Measurements from ENCODE around the gene ETV5.

Gene ETV5

DNA sequence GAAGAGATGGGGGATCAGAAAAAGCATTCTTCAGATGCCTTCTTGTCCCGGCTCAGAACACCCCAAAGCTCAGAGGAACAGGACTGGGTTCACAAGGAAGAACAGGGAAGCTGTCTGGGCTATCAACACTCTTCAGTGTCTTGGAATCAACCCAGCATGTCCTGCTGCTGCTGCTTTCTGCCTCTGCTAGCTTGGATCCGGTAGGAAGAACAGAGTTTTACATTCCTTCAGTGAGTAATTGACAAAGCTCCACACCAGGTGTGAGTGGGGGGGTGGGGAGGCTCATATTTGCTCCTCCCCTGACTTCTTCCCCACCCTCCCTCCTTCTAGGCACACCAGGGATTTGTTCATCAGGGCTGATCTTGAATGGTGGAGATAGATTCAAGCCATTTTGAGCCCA lies 13.1 kb upstream of the ETV5 start:
- no peak for DNase-seq

DNA sequence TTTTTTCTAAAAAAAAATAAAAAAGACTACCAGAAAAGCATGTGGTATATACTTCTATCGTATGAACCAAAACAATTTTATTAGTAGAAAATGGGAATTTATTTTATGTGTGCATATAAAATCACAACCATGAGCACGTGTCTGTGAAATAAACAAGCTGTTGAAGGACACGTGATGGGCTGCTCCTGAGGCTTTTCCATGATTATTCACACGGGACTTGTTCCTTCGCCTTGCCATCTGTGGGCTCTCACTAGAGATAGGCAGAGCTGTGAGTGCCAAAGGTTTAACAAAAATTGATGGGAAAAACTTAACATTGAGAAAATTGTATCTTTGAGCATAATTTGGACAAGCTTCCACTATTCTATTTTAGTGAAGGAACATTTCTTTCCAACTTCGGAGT lies 12.4 kb upstream of the ETV5 start:
- no peak for DNase-seq

DNA sequence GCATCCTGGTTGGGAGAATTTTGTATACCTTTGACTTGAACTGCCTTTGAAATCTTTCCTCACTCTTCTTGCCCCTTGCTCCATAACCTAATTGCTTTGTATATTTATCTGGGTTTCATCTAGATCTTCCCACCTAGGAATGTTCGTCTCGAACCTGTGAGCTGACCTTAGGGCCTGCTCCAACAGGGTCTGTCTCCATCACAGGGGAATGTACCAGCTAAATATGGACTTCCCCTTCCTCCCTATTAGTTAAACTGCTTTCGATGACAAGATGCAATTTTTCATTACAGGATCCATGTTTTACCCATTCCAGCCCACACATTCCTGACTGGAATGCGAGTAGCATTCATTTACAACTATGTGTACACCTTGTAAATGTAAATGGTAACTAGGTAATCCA lies 10.6 kb upstream of the ETV5 start:
- DNase-seq = no peak

DNA sequence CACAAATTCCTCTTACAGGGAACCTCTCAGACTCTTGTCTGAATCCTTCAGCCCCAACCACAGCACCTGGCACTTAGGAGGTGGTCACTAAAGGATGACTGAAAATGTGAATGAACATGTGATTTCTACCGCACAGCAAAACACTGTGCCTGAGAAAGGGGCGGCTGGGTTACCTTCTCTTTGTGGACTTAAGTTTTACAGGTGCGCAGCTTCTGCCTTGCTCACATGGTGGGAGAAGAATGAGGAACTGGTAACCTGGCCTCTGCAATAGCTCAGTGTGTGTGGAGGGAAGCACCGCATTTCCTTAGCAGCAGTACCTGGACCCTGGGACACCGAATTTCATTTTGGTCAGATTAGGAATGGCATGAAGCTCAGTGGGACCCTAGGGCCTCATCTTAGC lies 9.8 kb upstream of the ETV5 start:
- no peak for DNase-seq

DNA sequence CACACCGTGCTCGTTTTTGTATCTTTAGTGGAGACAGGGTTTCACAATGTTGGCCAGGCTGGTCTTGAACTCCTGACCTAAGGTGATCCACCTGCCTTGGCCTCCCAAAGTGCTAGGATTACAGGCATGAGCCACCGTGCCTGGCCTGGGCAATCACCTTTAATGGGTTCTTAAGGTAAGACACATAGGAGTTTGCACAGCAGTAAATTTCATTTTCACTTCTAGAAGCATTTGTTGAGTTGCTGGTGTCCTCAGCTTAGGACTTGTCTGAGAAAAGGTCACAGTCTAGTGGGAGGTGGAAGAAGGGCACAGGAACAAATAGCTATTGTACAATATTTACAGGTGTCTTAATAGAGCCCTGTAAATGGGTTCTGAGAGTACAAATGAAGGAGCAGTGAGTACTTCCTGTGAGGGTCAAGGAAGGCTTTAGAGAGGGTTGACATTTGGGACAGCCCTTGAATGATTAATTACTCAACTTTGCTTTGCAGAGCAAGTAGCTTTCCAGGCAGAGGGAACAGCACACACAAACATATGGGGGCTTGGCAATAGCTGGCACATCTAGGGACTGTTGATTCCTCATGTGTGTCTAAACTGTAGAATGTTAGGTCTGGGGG lies 8.7 kb upstream of the ETV5 start:
- no peak for DNase-seq

DNA sequence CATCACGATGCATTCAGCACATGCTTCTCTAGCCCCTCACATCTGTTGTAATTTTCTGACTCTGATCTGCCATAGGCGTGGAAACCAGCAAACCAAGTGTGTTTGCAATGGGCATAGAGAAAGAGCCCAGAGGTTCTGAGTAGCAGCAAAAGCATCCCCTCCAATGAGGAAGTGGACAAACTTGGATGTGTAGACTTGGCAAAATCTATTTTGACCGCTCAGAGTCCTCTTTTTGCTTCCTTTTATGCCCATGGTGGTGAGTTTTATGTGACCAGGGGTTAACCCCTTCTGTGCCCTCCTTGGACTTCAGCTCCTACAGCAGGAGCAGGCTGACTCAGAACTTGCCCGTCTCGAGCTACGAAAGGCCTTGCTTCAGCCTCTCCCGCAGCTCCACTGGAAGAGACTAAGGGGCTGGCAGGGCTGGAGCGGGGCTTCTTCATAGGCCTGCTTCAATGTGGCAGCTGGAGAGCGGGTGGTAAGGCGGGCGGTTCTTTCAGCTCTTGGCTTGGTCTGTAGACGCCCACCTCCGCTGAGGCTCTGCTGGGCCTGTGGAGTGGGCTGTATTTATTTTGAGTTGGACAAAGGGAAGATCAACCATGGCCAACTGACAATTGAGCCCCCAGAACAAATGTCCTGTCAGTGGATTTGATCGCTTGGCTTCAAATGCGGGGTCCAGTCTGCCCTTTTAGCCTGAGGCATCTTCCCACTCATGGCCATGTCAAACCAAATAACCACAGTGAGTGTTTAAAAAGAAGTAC lies 6.5 kb upstream of the ETV5 start:
- no peak for DNase-seq

DNA sequence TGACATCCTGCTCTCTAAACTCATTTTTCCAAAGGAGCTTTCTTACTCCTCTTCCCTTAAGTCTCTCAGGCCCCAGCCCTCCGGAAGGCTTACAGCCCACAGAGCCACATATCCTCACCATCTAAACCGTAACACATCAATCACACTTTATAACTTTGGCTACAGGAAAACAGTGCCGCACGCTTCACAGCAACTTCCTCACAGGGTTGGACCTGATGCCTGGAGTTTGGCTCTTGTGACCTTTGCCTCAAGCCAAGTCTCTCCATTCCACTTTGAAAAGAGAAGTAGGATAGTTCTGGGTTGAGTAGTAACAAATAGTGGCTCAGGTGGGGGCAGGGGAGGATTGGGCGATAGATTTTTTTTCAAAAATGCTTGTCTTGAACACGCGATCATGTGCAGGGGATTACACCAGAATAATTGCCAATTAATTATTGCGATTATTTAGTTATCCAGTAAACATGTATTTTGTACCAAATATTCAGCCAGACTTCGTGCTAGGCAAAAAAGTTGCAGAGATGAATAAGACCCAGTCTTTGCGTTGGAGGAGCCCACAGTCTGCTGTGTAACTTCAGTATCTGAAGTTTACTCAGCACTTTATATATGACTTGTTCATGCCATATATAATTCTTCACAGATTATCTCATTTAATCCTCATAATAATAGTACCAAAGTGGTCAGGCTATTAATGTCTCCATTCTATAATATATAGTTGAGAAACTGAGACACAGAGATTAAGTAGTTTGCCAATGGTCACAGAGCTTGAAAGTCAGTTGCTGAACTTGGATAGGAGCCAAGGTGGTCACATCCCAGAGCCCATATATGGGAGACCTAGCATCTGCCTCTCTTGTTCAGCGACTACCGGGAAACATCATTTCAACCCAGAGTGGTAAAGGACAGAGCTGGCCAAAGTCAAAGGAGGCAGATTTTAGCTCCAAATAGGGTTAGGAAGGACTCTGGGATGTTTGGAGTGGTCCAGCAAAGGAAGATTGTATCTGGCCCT lies 2.4 kb upstream of the ETV5 start:
- DNase-seq = no peak

DNA sequence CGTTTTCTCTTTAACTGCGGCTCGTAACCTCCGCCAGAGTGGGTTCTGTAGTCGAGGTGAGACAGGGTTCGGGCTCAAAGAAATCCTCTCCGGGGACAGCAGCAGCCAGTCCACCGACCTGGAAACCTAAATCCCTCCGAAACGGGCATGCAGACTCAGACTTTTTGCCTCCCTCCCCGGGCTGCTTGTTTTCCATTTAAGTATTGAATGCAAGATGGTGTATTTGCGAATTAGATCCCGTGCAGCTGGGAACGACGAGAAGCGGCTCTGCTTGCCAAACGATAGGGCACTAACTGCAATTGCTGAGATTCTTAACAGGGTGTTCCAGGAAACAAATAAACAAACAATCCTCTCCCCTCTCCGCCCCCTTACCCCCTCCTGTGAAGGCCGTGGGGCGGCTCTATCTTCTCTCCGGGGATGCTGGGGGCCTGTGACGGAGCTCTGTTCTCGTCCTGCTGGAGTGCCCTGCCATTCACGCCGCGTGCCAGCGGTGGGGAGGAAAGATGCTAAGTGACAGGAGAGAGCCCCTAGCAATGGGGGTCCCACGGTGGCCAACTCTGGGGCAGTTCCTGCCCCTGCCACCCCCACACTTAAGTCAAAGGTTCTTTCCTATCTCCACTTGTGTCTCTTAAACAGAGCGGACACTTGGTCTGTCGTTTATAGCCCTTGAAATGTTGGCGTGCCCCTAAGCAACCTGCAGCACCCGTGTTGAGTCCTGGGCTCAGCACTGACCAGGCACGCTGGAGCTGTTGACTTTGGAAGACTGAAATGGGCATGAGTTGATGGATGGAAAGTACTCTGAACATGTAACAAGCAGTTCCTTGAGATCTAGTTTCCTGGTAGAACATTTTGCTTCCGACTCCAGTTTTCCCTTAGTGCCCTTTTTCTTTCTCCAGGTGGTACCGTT lies 1.3 kb upstream of the ETV5 start:
- DNase-seq = peak in 2 of 6 experiments; percentile 17 to 36

DNA sequence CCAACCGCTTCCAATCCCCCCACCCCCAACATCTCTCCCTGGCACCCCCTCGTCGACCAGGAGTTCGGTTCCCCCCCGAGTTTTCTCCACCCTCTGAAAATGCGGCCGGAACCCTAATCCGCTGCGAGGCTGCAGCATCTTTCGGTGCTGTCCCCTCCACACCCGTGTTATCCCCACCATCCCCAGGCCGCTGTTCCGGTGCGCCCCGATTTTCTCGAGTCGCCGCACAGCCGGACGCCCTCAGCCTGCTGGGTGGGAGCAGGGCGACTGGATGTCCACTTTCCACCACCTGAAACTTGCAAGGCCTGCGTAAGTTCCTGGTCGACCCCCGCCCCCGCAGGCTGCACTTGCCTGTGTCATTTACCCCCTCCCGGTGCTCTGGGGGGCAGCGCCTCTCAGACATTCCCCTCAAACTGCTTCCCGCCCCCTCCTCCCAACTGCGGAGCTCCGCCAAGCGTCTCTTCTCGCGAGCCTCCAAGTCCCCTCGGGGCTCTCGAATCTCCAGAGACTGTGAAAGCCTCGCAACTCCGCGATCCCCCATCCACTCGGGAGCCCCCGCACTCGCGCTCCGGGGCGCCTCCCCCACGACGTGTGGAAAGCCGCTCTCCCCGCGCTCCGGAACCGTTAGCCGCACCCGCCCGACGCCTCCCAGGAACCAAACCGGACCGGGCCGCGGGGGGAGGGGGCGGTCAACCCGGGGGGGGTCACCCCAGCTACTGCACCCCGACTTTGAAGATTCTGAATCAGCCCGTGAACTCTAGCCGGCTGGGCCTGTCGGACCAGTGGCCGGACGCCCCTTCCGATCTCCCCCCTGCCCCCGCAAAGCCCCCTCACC lies 566 bp downstream of the ETV5 start:
- peak in 2 of 6 experiments; percentile 23 for DNase-seq

DNA sequence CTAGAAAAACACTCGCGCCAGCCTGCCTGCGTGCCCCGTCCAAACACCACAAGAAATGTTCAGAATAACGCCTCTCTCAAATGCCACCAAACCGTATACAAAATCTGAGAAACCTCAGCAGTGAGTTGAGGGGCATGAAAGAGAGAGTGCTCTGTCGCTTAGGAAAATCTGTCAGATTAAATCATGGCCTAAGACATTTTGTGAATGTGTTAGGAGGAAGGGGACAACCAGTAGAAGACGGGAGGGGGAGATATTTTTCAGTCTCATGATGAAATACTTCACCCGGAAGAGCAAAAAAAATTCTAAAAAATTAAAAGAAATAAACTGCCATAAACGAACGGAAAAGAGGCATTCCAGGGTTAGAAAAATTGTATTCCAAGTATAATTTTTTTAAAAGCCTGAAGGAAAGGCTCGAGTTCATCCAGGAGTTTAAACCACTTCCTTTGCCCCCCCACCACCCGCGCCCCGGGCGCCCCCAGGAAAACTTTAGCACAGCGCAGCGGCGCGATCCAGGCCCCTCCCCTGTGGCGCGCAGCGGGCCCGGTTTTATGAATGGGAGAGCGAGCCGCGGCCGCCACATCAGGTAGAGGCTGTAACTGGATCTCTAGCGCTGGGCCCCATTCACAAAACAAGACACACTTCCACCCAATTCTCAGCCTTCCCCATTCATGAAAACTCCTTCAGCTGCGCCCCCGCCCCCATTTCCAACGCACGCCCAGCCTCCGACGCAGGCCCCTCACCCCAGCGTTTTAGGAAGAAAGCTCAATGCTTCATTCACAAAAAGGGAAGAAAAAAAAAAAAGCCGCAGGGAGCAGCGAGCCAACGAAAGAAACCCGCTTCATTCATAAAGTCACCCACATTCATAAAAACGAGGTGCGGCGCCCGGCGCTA lies 1.4 kb downstream of the ETV5 start:
- peak in 5 of 6 experiments; percentile 8 to 40 (median 30) for DNase-seq

DNA sequence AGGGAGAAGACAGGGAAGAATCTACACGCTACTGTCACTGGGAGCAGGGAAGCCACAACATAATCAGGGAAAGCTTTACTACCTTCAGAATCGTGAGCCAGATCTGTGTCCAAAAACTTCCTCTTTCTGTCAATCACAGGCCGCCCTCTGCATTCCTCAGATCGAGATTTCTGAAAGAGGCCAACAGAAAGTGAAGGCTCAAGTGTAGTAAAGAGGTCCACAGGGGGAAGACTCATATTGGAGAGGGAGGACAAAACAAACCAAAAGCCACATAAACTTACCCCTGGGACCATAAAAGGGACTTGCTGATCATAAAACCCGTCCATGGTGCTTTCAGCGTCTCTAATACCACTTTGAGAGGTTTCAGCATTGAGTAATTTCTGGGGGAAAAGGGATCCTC lies 3.3 kb downstream of the ETV5 start:
- DNase-seq = no peak

DNA sequence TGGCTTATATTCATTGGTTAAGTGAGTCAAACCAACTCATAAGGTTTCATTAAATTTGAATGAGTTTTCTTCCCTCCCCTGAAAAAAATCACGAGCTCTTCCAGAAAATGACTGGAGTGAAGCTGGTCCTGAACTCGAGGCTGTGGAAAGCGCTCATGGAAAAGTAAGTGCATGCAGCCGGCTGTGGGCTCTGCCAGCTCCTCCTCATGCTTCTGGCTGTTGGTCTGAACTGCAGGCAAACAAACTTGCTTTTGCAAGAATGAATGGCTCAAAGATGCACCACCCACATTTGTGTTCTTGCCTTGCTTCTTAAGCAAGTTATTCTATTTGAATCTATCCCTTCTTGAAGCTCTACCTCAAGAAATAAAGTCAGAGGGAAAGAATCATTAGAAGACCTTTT lies 6.2 kb downstream of the ETV5 start:
- DNase-seq = no peak

DNA sequence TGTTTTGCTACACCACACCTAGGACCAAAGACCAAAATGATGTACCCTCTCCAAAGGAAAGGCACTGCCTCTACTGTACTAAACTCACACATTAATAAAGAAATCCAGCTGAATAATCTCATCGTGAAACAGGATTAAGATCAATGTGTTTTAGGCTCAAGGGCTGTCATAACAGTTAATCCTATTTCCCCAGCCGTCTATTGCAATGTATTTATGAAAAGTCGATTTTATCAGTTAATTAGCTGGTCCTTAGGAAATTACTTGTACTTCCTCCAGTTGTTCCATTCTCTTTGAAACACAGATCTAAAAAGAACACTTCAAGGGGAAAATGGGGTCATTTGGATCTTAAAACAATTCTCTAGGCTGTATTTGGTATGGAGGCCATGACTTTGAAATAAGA lies 8.5 kb downstream of the ETV5 start:
- no peak for DNase-seq

DNA sequence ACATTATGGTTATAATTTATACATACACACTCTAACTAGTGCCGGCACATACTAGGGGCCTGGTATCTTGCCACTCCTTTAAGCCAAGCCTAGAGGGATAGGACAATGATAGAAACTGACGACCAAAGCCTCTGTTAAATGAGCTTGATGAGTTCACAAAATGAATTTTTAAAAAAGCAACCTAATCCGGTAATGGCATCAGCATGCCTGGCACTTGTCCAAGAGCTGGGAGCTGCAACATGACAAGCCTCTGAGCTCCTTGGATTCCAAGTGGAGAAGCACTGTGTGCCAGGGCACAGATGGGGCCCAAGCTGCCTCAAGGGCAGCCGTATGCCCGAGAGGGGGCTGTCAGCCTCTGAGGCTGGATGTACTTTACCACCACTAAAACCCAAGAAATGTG lies 9.7 kb downstream of the ETV5 start:
- no peak for DNase-seq

DNA sequence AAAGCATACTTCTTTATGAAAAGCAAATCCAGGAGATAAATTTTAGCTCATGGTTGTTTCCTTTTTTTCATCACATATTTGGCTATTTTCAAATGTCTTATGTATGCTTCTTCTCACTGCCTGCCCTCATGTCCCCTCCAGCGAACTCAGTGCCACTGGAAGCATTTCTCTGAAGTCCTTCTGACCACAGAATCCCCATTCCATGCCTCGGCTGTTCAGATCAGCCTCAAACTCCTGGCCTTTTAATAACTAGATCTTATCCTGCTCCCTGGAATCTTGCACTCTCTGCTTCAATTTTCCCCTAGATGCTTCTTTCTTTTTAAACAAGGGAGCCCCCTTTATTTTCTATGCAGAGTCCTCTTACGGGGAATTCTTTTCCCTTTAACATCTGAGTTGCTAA lies 10.1 kb downstream of the ETV5 start:
- DNase-seq = no peak

DNA sequence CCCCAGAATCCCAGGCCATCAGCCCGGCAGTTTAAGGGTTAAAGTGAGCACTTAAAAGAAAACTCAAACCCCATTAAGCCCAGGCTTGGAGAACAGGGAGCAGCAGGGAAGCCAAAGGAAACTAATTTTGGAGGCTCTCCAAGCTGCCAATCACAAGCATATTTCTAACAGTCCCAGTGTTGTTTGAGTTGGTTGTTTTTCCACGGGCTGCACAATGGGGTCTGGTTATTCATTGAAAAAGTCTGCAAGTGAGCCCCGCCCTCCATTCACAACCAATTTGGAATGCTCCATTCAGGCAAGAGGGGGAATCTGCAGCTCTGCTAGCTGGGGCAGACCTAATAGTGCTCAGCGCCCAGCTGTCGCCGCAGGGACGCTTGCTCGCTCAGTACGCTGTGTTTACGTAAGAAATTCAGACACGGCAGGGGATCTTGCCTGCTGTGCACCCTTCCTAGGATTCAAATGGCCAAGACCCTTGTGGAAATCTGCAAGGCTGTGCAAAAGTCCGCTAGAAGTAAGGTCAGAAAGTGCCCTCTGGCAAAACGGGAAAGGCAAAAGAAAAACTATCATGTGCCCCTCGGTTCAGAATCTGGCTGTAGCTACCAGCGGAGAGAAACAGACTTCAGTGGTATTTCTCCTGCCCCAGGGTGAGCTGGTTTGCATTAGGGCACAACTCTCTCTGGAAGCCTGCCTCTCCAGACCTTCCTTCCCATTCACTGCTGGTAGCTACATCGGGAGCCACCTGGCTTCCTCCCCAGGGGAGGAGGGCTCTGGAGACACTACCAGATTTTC lies 11.0 kb downstream of the ETV5 start:
- no peak for DNase-seq

DNA sequence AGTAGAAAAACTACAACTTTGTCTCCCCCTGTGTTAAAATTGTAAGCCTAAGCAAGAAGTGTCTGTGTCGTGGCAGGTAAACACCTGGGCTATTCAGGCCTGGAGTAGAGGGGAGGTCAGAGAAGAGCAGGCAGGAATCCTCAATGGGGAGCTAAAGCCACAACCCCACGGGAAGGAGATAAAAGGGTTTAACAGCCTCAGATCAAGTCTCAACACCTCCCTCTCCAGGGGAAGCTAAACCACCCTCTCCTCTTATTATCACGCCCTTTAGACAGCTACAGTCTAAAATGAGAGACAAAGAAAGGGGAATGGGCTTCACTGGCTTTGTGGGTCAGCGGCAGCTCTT lies 11.6 kb downstream of the ETV5 start:
- DNase-seq = no peak

DNA sequence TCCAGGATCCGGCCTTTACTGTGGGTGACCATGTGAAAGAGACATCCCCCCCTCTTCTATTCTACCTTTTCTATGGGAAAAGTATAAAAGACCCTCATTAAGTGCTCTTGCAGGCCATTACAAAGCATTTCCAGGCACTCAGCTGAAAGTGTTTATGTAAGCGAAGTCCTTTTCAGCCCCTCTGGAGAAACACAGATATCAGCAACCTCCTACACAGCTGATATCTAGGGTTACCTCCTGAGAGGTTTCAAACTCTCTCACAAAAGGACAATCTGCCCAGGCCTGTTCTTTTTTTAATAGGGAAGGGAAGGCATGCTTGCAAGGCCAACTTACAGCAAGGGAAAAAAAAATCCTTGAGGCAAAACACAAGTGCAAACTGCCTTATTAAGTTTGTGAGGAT lies 12.6 kb downstream of the ETV5 start:
- DNase-seq = no peak

DNA sequence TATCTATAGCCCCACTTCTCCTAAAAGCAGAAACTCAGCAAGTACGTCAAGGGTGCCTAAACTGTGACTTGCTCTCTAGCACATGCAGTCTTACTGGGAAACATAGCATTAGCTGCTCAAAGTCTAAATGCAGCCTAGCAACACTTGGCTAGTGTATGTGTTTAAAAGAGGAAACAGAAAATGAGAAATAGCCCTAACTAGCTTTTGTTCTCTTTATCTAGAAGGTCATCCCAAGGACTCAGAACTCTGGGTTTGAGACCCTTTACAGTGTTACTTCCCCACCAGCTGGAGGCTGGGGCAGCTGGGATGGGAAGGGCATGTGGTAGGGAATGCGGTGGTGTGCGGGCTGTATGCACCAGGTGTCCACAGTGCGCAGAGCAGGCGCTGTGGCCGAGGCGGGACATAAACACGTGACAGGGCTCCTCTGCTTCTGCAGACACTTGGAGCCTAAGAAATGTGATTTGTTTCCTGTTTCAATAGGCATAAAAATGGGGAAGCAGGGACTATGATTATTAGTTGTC lies 13.3 kb downstream of the ETV5 start:
- DNase-seq = no peak
